Suprapubic skin (tissue), 4 donors: ENCODE measurements around the gene MME. TPM values are rescaled to one million over a fixed set of nuclear protein-coding genes. Genes with fewer than 3 reads are reported as not detected.

Experiments
- DNase-seq, 2 donors: peaks; one replicate each; pipeline ENCODE4 v3.0.0-alpha.2; 2019; ENCODE audit warnings: low spot score in 2 of 2
- H3K27ac ChIP-seq: fragments of 200-600 bp; sonication (generic); one replicate; pipeline ENCODE4 v1.5.1; 2019
- H3K27me3 ChIP-seq: fragments of 200-600 bp; sonication (generic); one replicate; pipeline ENCODE4 v1.5.1; 2019
- H3K36me3 ChIP-seq: fragments of 200-600 bp; sonication (generic); one replicate; pipeline ENCODE4 v1.5.1; 2019
- H3K4me1 ChIP-seq: fragments of 200-600 bp; sonication (generic); one replicate; pipeline ENCODE4 v1.5.1; 2019
- H3K4me3 ChIP-seq: fragments of 200-600 bp; sonication (generic); one replicate; pipeline ENCODE4 v1.5.1; 2019; ENCODE audit warnings: mild to moderate bottlenecking
- H3K9me3 ChIP-seq: fragments of 200-600 bp; sonication (generic); one replicate; pipeline ENCODE4 v1.5.1; 2019
- EP300 ChIP-seq: sonication (generic); formaldehyde crosslinking; IDR thresholded peaks from one replicate; pipeline ENCODE4 v1.6.1; 2017; ENCODE audit warnings: antibody characterized with exemption
- POLR2A ChIP-seq, 2 donors: fragments of 450-650 bp; IDR thresholded peaks; one replicate each; pipeline ENCODE4 v1.6.1; 2017; ENCODE audit warnings: antibody characterized with exemption in 2 of 2, mild to moderate bottlenecking in 2 of 2, moderate library complexity in 2 of 2
- POLR2AphosphoS5 ChIP-seq, 3 donors: sonication (generic); formaldehyde crosslinking; IDR thresholded peaks; one replicate each; pipeline ENCODE4 v1.6.1; 2017; ENCODE audit warnings: antibody characterized with exemption in 3 of 3
- WGBS: methylation state at CpG from one replicate; pipeline ENCODE4 v1.1.5; 2018; 5-methylcytosine and 5-hydroxymethylcytosine counted together
- total RNA-seq, 4 donors: library from RNA; depleted of rRNA; stranded (reverse); fragments of >200 nt; gene quantifications; one replicate each; pipeline ENCODE4 v1.1.0, GENCODE V29; 2016
- TF ChIP-seq, protein P1 (sequence below), 2 donors: fragments of 200-600 bp in 1 of 2; fragments of 450-650 bp in 1 of 2; sonication (generic) in 1 of 2; IDR thresholded peaks; one replicate each; pipeline ENCODE4 v1.5.1; 2016 to 2019; ENCODE audit warnings: antibody characterized with exemption in 2 of 2, mild to moderate bottlenecking in 1 of 2, moderate library complexity in 1 of 2

The MME gene
- total RNA-seq, 4 donors from 2014 or later: 1.9 to 8.2 (median 6.4) TPM

DNA sequence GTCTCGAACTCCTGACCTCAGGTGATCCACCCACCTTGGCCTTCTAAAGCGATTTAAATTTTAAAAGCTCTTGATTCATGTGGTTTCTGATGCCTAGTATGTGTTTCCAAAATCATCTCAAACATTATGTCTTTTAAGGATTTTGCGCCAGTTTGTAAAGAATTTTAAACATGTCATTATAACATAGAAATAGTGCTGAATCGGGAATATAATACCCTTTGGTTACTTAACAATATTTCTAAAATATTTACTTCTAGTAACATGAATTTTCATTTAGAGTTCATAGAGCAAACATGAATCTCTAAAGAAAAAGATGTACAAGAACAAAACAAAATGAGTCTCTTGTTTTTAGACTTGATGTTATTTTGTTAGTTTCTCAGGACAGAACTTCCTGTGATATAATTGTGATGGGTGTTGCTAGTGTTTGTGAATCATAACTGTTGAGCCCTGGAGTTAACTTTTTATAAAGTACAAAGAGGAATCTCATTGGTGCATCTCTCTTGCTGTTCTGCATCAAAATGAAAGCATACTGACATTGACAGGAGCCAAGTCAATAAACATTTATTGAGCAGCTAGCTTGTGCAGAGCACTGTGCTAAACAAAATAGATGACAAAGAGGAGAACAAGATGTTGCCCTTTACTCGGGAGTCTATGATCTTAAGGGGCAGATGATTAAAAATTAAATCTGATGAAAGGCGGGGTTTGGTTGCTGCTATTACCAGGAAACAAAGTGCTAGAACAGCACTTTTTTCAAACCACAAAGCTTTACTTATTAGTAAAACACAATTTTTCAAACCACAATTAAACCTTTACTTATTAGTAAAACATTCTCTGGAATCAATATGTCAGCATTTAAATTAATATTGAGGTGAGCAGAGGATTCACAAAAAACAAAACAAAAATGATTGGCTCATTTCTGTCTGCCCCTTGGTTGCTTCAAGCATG is 73.4 kb downstream of the MME start:
- WGBS: 86% methylated on average over 6 of the region's 6 CpGs
- TF ChIP-seq, protein P1, sequence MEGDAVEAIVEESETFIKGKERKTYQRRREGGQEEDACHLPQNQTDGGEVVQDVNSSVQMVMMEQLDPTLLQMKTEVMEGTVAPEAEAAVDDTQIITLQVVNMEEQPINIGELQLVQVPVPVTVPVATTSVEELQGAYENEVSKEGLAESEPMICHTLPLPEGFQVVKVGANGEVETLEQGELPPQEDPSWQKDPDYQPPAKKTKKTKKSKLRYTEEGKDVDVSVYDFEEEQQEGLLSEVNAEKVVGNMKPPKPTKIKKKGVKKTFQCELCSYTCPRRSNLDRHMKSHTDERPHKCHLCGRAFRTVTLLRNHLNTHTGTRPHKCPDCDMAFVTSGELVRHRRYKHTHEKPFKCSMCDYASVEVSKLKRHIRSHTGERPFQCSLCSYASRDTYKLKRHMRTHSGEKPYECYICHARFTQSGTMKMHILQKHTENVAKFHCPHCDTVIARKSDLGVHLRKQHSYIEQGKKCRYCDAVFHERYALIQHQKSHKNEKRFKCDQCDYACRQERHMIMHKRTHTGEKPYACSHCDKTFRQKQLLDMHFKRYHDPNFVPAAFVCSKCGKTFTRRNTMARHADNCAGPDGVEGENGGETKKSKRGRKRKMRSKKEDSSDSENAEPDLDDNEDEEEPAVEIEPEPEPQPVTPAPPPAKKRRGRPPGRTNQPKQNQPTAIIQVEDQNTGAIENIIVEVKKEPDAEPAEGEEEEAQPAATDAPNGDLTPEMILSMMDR (IDR thresholded peaks at IDR 0.05): no peak

DNA sequence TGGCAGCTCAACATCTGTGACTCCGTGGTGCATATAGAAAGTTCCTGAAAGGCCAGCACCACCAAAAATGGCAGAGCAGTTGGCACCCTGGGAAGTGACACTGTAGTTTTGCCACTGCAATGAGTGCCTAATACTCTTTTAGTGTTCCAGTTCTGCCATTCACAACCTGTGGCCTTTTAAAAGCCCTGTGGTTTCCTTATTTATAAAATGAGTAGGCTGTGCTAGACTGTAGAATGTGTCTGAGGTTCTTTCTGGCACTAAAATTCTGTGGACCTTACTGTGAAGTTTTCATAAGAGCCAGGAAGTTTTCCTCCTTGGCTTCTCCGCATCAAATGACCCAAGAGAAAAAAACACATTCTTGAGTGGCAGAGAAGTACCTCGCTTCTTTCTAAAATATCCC is 74.1 kb downstream of the MME start:
- no peak for DNase-seq
- Histone ChIP-seq H3K27ac (no peak overlapping the region), H3K36me3 (no peaks in the 10 kb centered on the region), H3K4me3 (no peak overlapping the region), H3K4me1 (no peaks in the 10 kb centered on the region), H3K9me3 (no peaks in the 10 kb centered on the region), H3K27me3 (no peaks in the 10 kb centered on the region)
- TF ChIP-seq, protein P1 (IDR thresholded peaks at IDR 0.05): no peak
- TF ChIP-seq POLR2A (IDR thresholded peaks at IDR 0.05) (no peak), EP300 (no peak), POLR2AphosphoS5 (IDR thresholded peaks at IDR 0.05) (no peak)
- WGBS: 82% methylated on average over 3 of the region's 3 CpGs

More for the DNA sequence above, 73.4 kb downstream of the MME start:
- DNase-seq: no peak
- Histone ChIP-seq H3K4me3 (no peak overlapping the region), H3K27me3 (no peaks in the 10 kb centered on the region), H3K36me3 (no peaks in the 10 kb centered on the region), H3K27ac (no peak overlapping the region), H3K9me3 (no peaks in the 10 kb centered on the region), H3K4me1 (no peaks in the 10 kb centered on the region)

DNA sequence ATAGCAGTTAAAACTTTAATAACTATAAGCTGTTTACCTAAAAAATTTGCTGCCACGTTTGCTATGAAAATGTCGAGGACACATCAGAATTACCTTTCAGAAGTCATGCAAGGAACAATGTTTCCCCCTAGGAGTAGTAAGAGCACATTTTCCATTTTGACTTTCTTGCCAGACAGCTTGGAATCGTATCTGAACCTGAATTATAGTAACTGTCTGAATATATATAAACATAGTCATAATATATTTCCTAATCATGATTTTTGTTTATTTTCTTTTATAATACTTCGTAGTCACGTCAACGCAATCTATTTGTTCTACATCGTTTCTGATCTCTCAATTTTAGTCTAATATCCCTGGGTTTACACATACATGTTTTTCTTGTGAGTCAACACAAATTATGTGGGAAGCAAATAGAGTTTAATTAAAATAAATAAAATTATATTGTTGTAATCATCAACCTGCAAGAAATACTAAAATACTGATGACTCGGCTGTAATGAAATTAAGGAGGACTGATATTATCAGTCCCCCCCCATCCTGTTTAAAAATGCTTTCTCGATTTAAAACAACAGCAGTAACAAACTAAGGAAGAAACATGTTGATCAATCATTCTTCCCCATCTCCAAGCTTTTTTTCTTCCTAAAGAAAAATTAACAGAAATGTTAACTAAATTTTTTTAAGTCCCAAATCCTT is 78.4 kb downstream of the MME start:
- Histone ChIP-seq H3K27me3 (no peaks in the 10 kb centered on the region), H3K4me3 (no peak overlapping the region), H3K36me3 (no peaks in the 10 kb centered on the region), H3K27ac (no peak overlapping the region), H3K4me1 (no peaks in the 10 kb centered on the region), H3K9me3 (no peaks in the 10 kb centered on the region)
- TF ChIP-seq, protein P1 (IDR thresholded peaks at IDR 0.05): no peak
- TF ChIP-seq POLR2A (IDR thresholded peaks at IDR 0.05) (no peak), EP300 (no peak), POLR2AphosphoS5 (IDR thresholded peaks at IDR 0.05) (no peak)
- WGBS: 81% methylated on average over 9 of the region's 9 CpGs
- no peak for DNase-seq

DNA sequence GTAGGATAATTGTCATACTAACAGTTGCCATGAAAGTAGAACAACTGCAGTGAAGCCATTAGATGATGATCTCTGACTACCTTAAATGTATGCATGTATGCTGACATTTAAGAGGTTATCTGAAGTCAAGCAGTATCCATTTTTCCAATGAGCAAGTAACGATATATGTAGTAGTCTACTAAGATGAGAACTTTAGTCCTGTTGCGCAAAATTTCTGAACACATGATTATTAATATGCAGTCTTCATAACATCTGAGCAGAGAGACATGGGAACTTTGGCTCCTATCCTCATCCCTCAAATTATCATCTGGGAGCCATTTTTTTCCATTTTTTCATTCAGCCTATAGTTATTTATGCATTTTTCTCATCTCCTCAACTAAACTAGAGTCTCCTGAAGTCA is 79.2 kb downstream of the MME start:
- Histone ChIP-seq H3K9me3 (no peaks in the 10 kb centered on the region), H3K27ac (no peak overlapping the region), H3K4me3 (no peak overlapping the region), H3K4me1 (no peaks in the 10 kb centered on the region), H3K36me3 (no peaks in the 10 kb centered on the region), H3K27me3 (no peaks in the 10 kb centered on the region)
- DNase-seq: no peak
- TF ChIP-seq POLR2AphosphoS5 (IDR thresholded peaks at IDR 0.05) (no peak), EP300 (no peak), POLR2A (IDR thresholded peaks at IDR 0.05) (no peak)
- TF ChIP-seq, protein P1 (IDR thresholded peaks at IDR 0.05): no peak
- 97% methylated on average over 2 of the region's 2 CpGs for WGBS

DNA sequence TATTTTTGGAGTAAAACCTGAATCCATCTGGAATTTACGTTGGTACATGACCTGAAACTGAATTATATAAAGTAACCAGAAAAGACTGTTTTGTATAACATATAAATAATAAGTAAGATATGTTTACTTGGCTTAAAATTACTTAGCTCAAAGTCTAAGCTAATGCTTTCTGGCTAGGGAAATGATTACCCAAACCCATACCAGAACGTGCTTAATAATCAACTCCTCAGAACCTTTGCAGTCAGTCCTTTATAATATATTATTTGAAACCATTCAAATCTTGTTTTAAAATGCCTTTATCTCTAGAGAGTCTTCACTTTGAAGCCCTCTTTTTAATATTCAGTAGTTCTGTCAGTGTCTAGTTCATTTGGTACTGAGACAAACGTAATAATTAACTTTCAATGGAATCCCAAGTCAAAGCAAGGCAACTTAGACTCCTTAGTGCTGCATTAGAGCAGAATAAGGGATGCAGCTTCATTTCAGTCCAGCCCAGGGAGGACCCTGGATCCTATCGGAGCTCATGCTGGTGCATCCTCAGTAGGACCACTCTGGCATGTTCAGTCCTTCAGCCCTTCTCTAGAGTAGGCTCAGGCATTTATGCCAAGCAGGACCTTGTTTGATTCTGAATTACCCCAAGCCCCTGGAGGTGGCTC is 81.6 kb downstream of the MME start:
- TF ChIP-seq POLR2AphosphoS5 (IDR thresholded peaks at IDR 0.05) (no peak), EP300 (no peak), POLR2A (IDR thresholded peaks at IDR 0.05) (no peak)
- TF ChIP-seq, protein P1 (IDR thresholded peaks at IDR 0.05): no peak
- H3K4me1 ChIP-seq: no peaks in the 10 kb centered on the region
- DNase-seq: no peak
- H3K27ac ChIP-seq: no peak overlapping the region
- H3K4me3 ChIP-seq: no peak overlapping the region
- H3K36me3 ChIP-seq: no peaks in the 10 kb centered on the region
- H3K9me3 ChIP-seq: no peaks in the 10 kb centered on the region
- H3K27me3 ChIP-seq: no peaks in the 10 kb centered on the region
- 86% methylated on average over 4 of the region's 4 CpGs for WGBS
